ENCODE measurements around the gene PRSS53.
"Not testable (repeated sequence)": the region's sequence is repeated elsewhere in the genome, so short reads cannot be mapped to it uniquely, and the experiment has no call there.

Gene PRSS53

GRCh38 chr16:31117384-31118222 is 28.9 kb upstream of the PRSS53 start, which contains the start of gene KAT8:
Gene KAT8 (plus strand): TSS chr16:31117664. CDS start chr16:31117682, 18 bp downstream.
- peak; percentile 98 for DNase-seq

- no peak for DNase-seq
Observed at GRCh38 chr16:31114468-31114867, 25.7 kb upstream of the PRSS53 start.

GRCh38 chr16:31113121-31114120 is 24.7 kb upstream of the PRSS53 start:
- no peak for DNase-seq

GRCh38 chr16:31112711-31113110 is 24.0 kb upstream of the PRSS53 start:
- no peak for DNase-seq

- no peak for DNase-seq
Observed at GRCh38 chr16:31111881-31112466, 23.2 kb upstream of the PRSS53 start.

GRCh38 chr16:31110106-31111034 is 21.6 kb upstream of the PRSS53 start:
- DNase-seq, result no peak

- DNase-seq, result no peak
Observed at GRCh38 chr16:31109622-31110021, 20.9 kb upstream of the PRSS53 start.

- DNase-seq, result no peak
Observed at GRCh38 chr16:31108794-31109558, 20.2 kb upstream of the PRSS53 start.

GRCh38 chr16:31108035-31108793 is 19.5 kb upstream of the PRSS53 start, which contains the start of gene BCKDK:
Gene BCKDK (plus strand): TSS chr16:31108386. CDS start chr16:31109224, 838 bp downstream.
- DNase-seq, result peak; percentile 77

- no peak for DNase-seq
Observed at GRCh38 chr16:31107465-31107867, 18.7 kb upstream of the PRSS53 start.

- no peak for DNase-seq
Observed at GRCh38 chr16:31106509-31107464, 18.0 kb upstream of the PRSS53 start.

GRCh38 chr16:31105677-31106213 is 17.0 kb upstream of the PRSS53 start:
- DNase-seq, result peak; percentile 59

GRCh38 chr16:31100876-31101641 is 12.3 kb upstream of the PRSS53 start:
- not testable (repeated sequence) for DNase-seq

GRCh38 chr16:31099860-31100638 is 11.3 kb upstream of the PRSS53 start:
- DNase-seq, result peak; percentile 59

GRCh38 chr16:31094424-31095120 is 5.8 kb upstream of the PRSS53 start, which contains the start of gene VKORC1:
Gene VKORC1 (minus strand): TSS chr16:31094797. CDS start chr16:31094729, 68 bp downstream.
- DNase-seq, result peak; percentile 99

- DNase-seq, result no peak
Observed at GRCh38 chr16:31094088-31094423, 5.3 kb upstream of the PRSS53 start.
